Fibroblast of lung (primary cell): Measurements from ENCODE around the gene JPH2. TPM values are rescaled to one million over a fixed set of nuclear protein-coding genes. Genes with fewer than 3 reads are reported as not detected.

Source experiments
- DNase-seq, 2 donors: peaks; one replicate each; pipeline versions ENCODE4 v3.0.0 to v3.0.0-alpha.2; 2010; ENCODE audit warnings: low read depth in 2 of 2
- H2AFZ ChIP-seq: 2 replicates; pipeline ENCODE4 v1.5.1; 2012; ENCODE audit warnings: low read length, control low read depth, inconsistent platforms
- H3K27ac ChIP-seq: 2 replicates; pipeline ENCODE4 v1.5.1; 2011; ENCODE audit warnings: low read length, control low read depth; ENCODE audit not compliant: insufficient read depth
- H3K27me3 ChIP-seq: 2 replicates; pipeline ENCODE4 v1.5.1; 2011; ENCODE audit warnings: mild to moderate bottlenecking, low read length; ENCODE audit not compliant: control insufficient read depth, insufficient read depth
- H3K36me3 ChIP-seq: 2 replicates; pipeline ENCODE4 v1.5.1; 2011; ENCODE audit warnings: low read length; ENCODE audit not compliant: control insufficient read depth, insufficient read depth
- H3K4me1 ChIP-seq: 2 replicates; pipeline ENCODE4 v1.5.1; 2011; ENCODE audit warnings: low read length; ENCODE audit not compliant: control insufficient read depth, insufficient read depth; ENCODE audit errors: extremely low read depth
- H3K4me2 ChIP-seq: 2 replicates; pipeline ENCODE4 v1.5.1; 2011; ENCODE audit warnings: low read length, control low read depth; ENCODE audit not compliant: insufficient read depth; ENCODE audit errors: extremely low read depth
- H3K4me3 ChIP-seq, 4 experiments: fragments of 200-600 bp in 1 of 4; sonication (generic) in 1 of 4; replicated peaks in 1 of 4; 2 replicates each; pipeline ENCODE4 v1.5.1; 2011 to 2016; ENCODE audit warnings: low read length in 4 of 4, low read depth in 3 of 4, mild to moderate bottlenecking in 3 of 4, control low read depth in 2 of 4, inconsistent platforms in 1 of 4, mixed read lengths in 1 of 4; ENCODE audit not compliant: insufficient read depth in 1 of 4; ENCODE audit errors: control extremely low read depth in 1 of 4
- H3K79me2 ChIP-seq: 2 replicates; pipeline ENCODE4 v1.5.1; 2012; ENCODE audit warnings: mild to moderate bottlenecking, low read length, inconsistent platforms; ENCODE audit not compliant: control insufficient read depth, insufficient read depth
- H3K9ac ChIP-seq: 2 replicates; pipeline ENCODE4 v1.5.1; 2011; ENCODE audit warnings: mild to moderate bottlenecking, low read length, control low read depth; ENCODE audit not compliant: insufficient read depth
- H3K9me3 ChIP-seq: 2 replicates; pipeline ENCODE4 v1.5.1; 2012; ENCODE audit warnings: low read depth, low read length; ENCODE audit not compliant: control insufficient read depth, insufficient read depth
- H4K20me1 ChIP-seq: 2 replicates; pipeline ENCODE4 v1.5.1; 2011; ENCODE audit warnings: low read length; ENCODE audit not compliant: control insufficient read depth, insufficient read depth; ENCODE audit errors: extremely low read depth
- CTCF ChIP-seq, 2 donors: IDR thresholded peaks in 1 of 2; conservative IDR thresholded peaks in 1 of 2; 1 replicate in 1 of 2; 2 replicates in 1 of 2; pipeline ENCODE4 v1.5.1; 2011 to 2012; ENCODE audit warnings: low read length in 2 of 2, control low read depth in 1 of 2, inconsistent platforms in 1 of 2, low read depth in 1 of 2, mild to moderate bottlenecking in 1 of 2
- EZH2 ChIP-seq: IDR thresholded peaks from 2 replicates; pipeline ENCODE4 v1.5.1; 2012; ENCODE audit warnings: low read length, control low read depth, mild to moderate bottlenecking; ENCODE audit errors: missing control alignments
- polyA plus RNA-seq, 2 donors: library from polyadenylated mRNA; depleted of rRNA in 1 of 2; stranded (reverse) in 1 of 2; unstranded in 1 of 2; fragments of >200 nt; gene quantifications; 2 replicates each; pipeline ENCODE4 v1.2.1, GENCODE V29; 2011 to 2012; ENCODE audit warnings: missing spikeins in 1 of 2
- total RNA-seq: library from RNA; depleted of rRNA; stranded (reverse); fragments of >200 nt; gene quantifications from 2 replicates; pipeline ENCODE4 v1.2.1, GENCODE V29; 2014

JPH2 gene
- total and polyA plus RNA-seq, 2 donors (not counting 1 experiment from before 2014, with no cell fraction given) = 0.66 to 4.9 TPM

GRCh38 chr20:44183282-44183681 lies 3.7 kb downstream of the JPH2 start:
- H3K4me2 ChIP-seq = no peak overlapping the region
- H3K9me3 ChIP-seq = no peaks in the 10 kb centered on the region
- no peak overlapping the region for H3K27ac ChIP-seq
- H4K20me1 ChIP-seq = no peaks in the 10 kb centered on the region
- no peak overlapping the region for H3K9ac ChIP-seq
- H2AFZ ChIP-seq = no peak overlapping the region
- H3K79me2 ChIP-seq = no peaks in the 10 kb centered on the region
- TF ChIP-seq CTCF (conservative IDR thresholded peaks at IDR 0.05 in 1 of 2, IDR thresholded peaks at IDR 0.05 in 1 of 2; ENCODE audit: low read depth in 1 of 2, low read length in 2 of 2) (no peak), EZH2 (no peak)
- peaks cover 14% of the 10 kb centered on the region for H3K4me1 ChIP-seq
- H3K27me3 ChIP-seq = no peaks in the 10 kb centered on the region
- DNase-seq = no peak
- no peaks in the 10 kb centered on the region for H3K36me3 ChIP-seq
- H3K4me3 ChIP-seq = no peak overlapping the region

- Histone ChIP-seq H3K79me2 (no peaks in the 10 kb centered on the region), H3K9ac (no peak overlapping the region), H3K4me1 (peaks cover 12% of the 10 kb centered on the region), H3K36me3 (no peaks in the 10 kb centered on the region), H4K20me1 (no peaks in the 10 kb centered on the region), H3K4me2 (no peak overlapping the region), H3K27ac (no peak overlapping the region), H3K4me3 (no peak overlapping the region), H2AFZ (no peak overlapping the region), H3K27me3 (no peaks in the 10 kb centered on the region), H3K9me3 (no peaks in the 10 kb centered on the region)
- TF ChIP-seq CTCF (conservative IDR thresholded peaks at IDR 0.05 in 1 of 2, IDR thresholded peaks at IDR 0.05 in 1 of 2; ENCODE audit: low read depth in 1 of 2, low read length in 2 of 2) = no peak
- no peak for TF ChIP-seq EZH2
- no peak for DNase-seq
Observed at GRCh38 chr20:44182863-44183262, 4.1 kb downstream of the JPH2 start.

GRCh38 chr20:44182135-44182765 lies 4.7 kb downstream of the JPH2 start:
- no peaks in the 10 kb centered on the region for H3K79me2 ChIP-seq
- H4K20me1 ChIP-seq = no peaks in the 10 kb centered on the region
- H3K4me2 ChIP-seq = no peak overlapping the region
- TF ChIP-seq EZH2 (no peak), CTCF (conservative IDR thresholded peaks at IDR 0.05 in 1 of 2, IDR thresholded peaks at IDR 0.05 in 1 of 2; ENCODE audit: low read depth in 1 of 2, low read length in 2 of 2) (no peak)
- no peak overlapping the region for H3K9ac ChIP-seq
- no peak for DNase-seq
- H2AFZ ChIP-seq = no peak overlapping the region
- no peak overlapping the region for H3K4me3 ChIP-seq
- no peak overlapping the region for H3K27ac ChIP-seq
- H3K36me3 ChIP-seq = no peaks in the 10 kb centered on the region
- peaks cover 9% of the 10 kb centered on the region for H3K4me1 ChIP-seq
- no peaks in the 10 kb centered on the region for H3K27me3 ChIP-seq
- no peaks in the 10 kb centered on the region for H3K9me3 ChIP-seq
